K562 (cell line): ENCODE results near the gene SLC36A1. TPM values are rescaled to one million over a fixed set of nuclear protein-coding genes. Genes with fewer than 3 reads are reported as not detected.
A peak's percentile ranks its signal among the peaks of the same experiment; 100 is the strongest.

Experiments
- ATAC-seq: fragments of 200-7000 bp; cut with Tn5 transposase; 3 replicates; pipeline ENCODE4 v1.9.1; 2020; ENCODE audit warnings: moderate library complexity
- BruUV-seq: library from RNA; stranded (reverse); fragments of 400-500 nt; replicated peaks from 2 replicates; lab custom pipeline; 2021; lab: Mats Ljungman, UMichigan
- CTCF ChIA-PET: fragments of 300-600 bp; formaldehyde crosslinking; extraction: SDS; loops from one replicate; lab custom pipeline; 2021; ENCODE audit warnings: low intra/inter-chr PET ratio; lab: Yijun Ruan, JAX
- POLR2A ChIA-PET: fragments of 300-600, 350-650 bp; sonication (Branson Sonifier 250); formaldehyde crosslinking; extraction: SDS; loops from one replicate; lab custom pipeline; 2021; ENCODE audit warnings: antibody characterized with exemption, inconsistent platforms; lab: Yijun Ruan, JAX
- DNase-seq, 4 experiments: peaks; one replicate each; pipeline versions ENCODE4 v3.0.0 to v3.0.0-alpha.2; 2011 to 2018; ENCODE audit warnings: low spot score in 3 of 4, mixed read lengths in 3 of 4; ENCODE audit errors: extremely low read depth in 1 of 4
- FAIRE-seq: peaks from 2 replicates; lab custom pipeline; 2011; peaks lifted over from hg19 to GRCh38; lab: Jason Lieb, UNC
- H2AFZ ChIP-seq: 2 replicates; pipeline ENCODE4 v1.6.0; 2011; ENCODE audit warnings: low read depth, low read length, control low read depth, inconsistent platforms
- H3K27ac ChIP-seq: fragments of 200-600 bp; 3 replicates; pipeline ENCODE4 v1.8.0; 2011; ENCODE audit warnings: low read depth, mild to moderate bottlenecking, control low read depth, inconsistent platforms, low read length, moderate library complexity, mixed read lengths; ENCODE audit errors: extremely low read depth
- H3K27me3 ChIP-seq, 2 experiments: fragments of 300-600 bp in 1 of 2; 2 replicates in 1 of 2; 3 replicates in 1 of 2; pipeline versions ENCODE4 v1.6.0 to v1.8.0; 2011; ENCODE audit warnings: inconsistent platforms in 2 of 2, low read length in 2 of 2, mild to moderate bottlenecking in 1 of 2, mixed read lengths in 1 of 2, moderate library complexity in 1 of 2; ENCODE audit not compliant: control insufficient read depth in 2 of 2, insufficient read depth in 2 of 2
- H3K36me3 ChIP-seq: fragments of 300-600 bp; 3 replicates; pipeline ENCODE4 v1.8.0; 2011; ENCODE audit warnings: mild to moderate bottlenecking, low read length, inconsistent platforms; ENCODE audit not compliant: control insufficient read depth, insufficient read depth
- H3K4me1 ChIP-seq, 2 experiments: fragments of 200-600 bp in 1 of 2; replicated peaks in 1 of 2; 2 replicates in 1 of 2; 3 replicates in 1 of 2; pipeline versions ENCODE4 v1.5.1 to v1.8.0; 2011; ENCODE audit warnings: inconsistent platforms in 2 of 2, low read length in 2 of 2, mild to moderate bottlenecking in 1 of 2, mixed read lengths in 1 of 2, moderate library complexity in 1 of 2; ENCODE audit not compliant: control insufficient read depth in 2 of 2, insufficient read depth in 2 of 2
- H3K4me2 ChIP-seq: 2 replicates; pipeline ENCODE4 v1.6.1; 2011; ENCODE audit warnings: low read length, control low read depth, inconsistent platforms, mixed read lengths; ENCODE audit not compliant: insufficient read depth
- H3K4me3 ChIP-seq: fragments of 200-600 bp; sonication (generic), shearing (Covaris generic); 2 replicates; pipeline ENCODE4 v1.5.1; 2016; ENCODE audit warnings: control low read depth, inconsistent platforms
- H3K79me2 ChIP-seq: fragments of 200-600 bp; 3 replicates; pipeline ENCODE4 v1.8.0; 2011; ENCODE audit warnings: low read length, inconsistent platforms; ENCODE audit not compliant: control insufficient read depth, insufficient read depth
- H3K9ac ChIP-seq, 2 experiments: 2 replicates each; pipeline versions ENCODE4 v1.6.0 to v1.6.1; 2011; ENCODE audit warnings: low read depth in 2 of 2, low read length in 2 of 2, control low read depth in 1 of 2, inconsistent platforms in 1 of 2, mild to moderate bottlenecking in 1 of 2, mixed read lengths in 1 of 2; ENCODE audit not compliant: insufficient read depth in 1 of 2
- H3K9me1 ChIP-seq: one replicate; pipeline ENCODE4 v1.6.0; 2011; ENCODE audit warnings: inconsistent platforms, mild to moderate bottlenecking, low read length, moderate library complexity; ENCODE audit not compliant: control insufficient read depth, insufficient read depth
- H3K9me3 ChIP-seq: replicated peaks from 2 replicates; pipeline ENCODE4 v1.5.1; 2011; ENCODE audit warnings: low read depth, low read length, inconsistent platforms; ENCODE audit not compliant: control insufficient read depth, insufficient read depth
- H4K20me1 ChIP-seq: replicated peaks from 2 replicates; pipeline ENCODE4 v1.6.1; 2011; ENCODE audit warnings: low read length, inconsistent platforms, mixed read lengths; ENCODE audit not compliant: control insufficient read depth, insufficient read depth
- CBX3 ChIP-seq, 2 experiments: IDR thresholded peaks; 1 replicate in 1 of 2; 2 replicates in 1 of 2; pipeline ENCODE4 v1.6.1; 2012; ENCODE audit warnings: inconsistent platforms in 2 of 2, low read length in 2 of 2, borderline replicate concordance in 1 of 2, control low read depth in 1 of 2
- CGGBP1 ChIP-seq: fragments of 250-450 bp; sonication (Bioruptor Pico); IDR thresholded peaks from 2 replicates; pipeline ENCODE4 v1.9.0; 2021; ENCODE audit warnings: mild to moderate bottlenecking
- CREB3 ChIP-seq: fragments of 450-650 bp; conservative IDR thresholded peaks from 2 replicates; pipeline ENCODE4 v1.6.1; 2016; ENCODE audit warnings: missing genetic modification characterization, low read depth, mild to moderate bottlenecking, missing compliant biosample characterization, moderate library complexity
- CTCFL ChIP-seq: IDR thresholded peaks from 2 replicates; pipeline ENCODE4 v1.6.1; 2011; ENCODE audit warnings: borderline replicate concordance, low read depth, mild to moderate bottlenecking, moderate library complexity, low read length; ENCODE audit not compliant: insufficient read depth, poor library complexity, severe bottlenecking
- DDX20 ChIP-seq: fragments of 450-650 bp; IDR thresholded peaks from 2 replicates; pipeline ENCODE4 v1.6.1; 2016; ENCODE audit warnings: missing genetic modification characterization, low read depth, mild to moderate bottlenecking, missing compliant biosample characterization, moderate library complexity
- EGR1 ChIP-seq: fragments of 450-650 bp; conservative IDR thresholded peaks from 2 replicates; pipeline ENCODE4 v1.6.1; 2017; ENCODE audit warnings: mild to moderate bottlenecking
- ELF2 ChIP-seq: fragments of 250-450 bp; sonication (Bioruptor Pico); IDR thresholded peaks from 2 replicates; pipeline ENCODE4 v1.5.0; 2021; ENCODE audit warnings: mild to moderate bottlenecking
- FOSL1 ChIP-seq: fragments of 200-800 bp; sonication (Bioruptor generic); conservative IDR thresholded peaks from 2 replicates; pipeline ENCODE4 v1.6.1; 2016; ENCODE audit warnings: missing genetic modification characterization, missing compliant biosample characterization
- IRF1 ChIP-seq: sonication (generic); formaldehyde crosslinking; IDR thresholded peaks from 2 replicates; pipeline ENCODE4 v1.8.0; 2022; ENCODE audit warnings: missing genetic modification reagents, mild to moderate bottlenecking, borderline replicate concordance
- PCBP1 ChIP-seq: fragments of 200-400 bp; formaldehyde crosslinking; IDR thresholded peaks from 2 replicates; pipeline ENCODE4 v1.6.1; 2018; ENCODE audit warnings: mild to moderate bottlenecking, low read depth, low read length; ENCODE audit not compliant: poor library complexity, severe bottlenecking
- PREB ChIP-seq: sonication (generic); formaldehyde crosslinking; IDR thresholded peaks from 2 replicates; pipeline ENCODE4 v1.8.1; 2023; ENCODE audit warnings: mild to moderate bottlenecking, missing genetic modification reagents
- PYGO2 ChIP-seq: fragments of 450-650 bp; IDR thresholded peaks from 2 replicates; pipeline ENCODE4 v1.6.1; 2016; ENCODE audit warnings: mild to moderate bottlenecking, missing genetic modification characterization, moderate library complexity, missing compliant biosample characterization
- RCOR1 ChIP-seq, 2 experiments: IDR thresholded peaks; 2 replicates each; pipeline ENCODE4 v1.6.1; 2012; ENCODE audit warnings: low read depth in 2 of 2, low read length in 2 of 2, borderline replicate concordance in 1 of 2, improper control_type of control experiment in 1 of 2
- WGBS: fragments of 100-300 bp; shearing (Covaris generic); methylation state at CpG from one replicate; pipeline ENCODE4 v1.1.6; 2016; ENCODE audit warnings: low coverage, mixed read lengths; ENCODE audit not compliant: insufficient coverage; ENCODE audit errors: missing lambda C conversion rate; 5-methylcytosine and 5-hydroxymethylcytosine counted together
- in situ Hi-C: fragments of 300-500 bp; cut with MboI; formaldehyde crosslinking; loops from 4 replicates; pipeline ENCODE4 v1.15.0; 2018; ENCODE audit warnings: inconsistent platforms, mixed read lengths
- intact Hi-C: fragments of 100-400 bp; cut with micrococcal nuclease; formaldehyde crosslinking; loops from 2 replicates; pipeline ENCODE4 v1.14.2; 2022
- polyA plus RNA-seq, 8 experiments: library from polyadenylated mRNA; depleted of rRNA in 4 of 8; stranded (reverse) in 5 of 8; unstranded in 3 of 8; fragments of >200 nt; fragmentation: Nextera tagmentation in 2 of 8; fragmentation: Illumina TruSeq in 1 of 8; extraction: Ambion mirVana in 2 of 8; extraction: Trizol in 1 of 8; gene quantifications; 2 replicates each; pipeline versions ENCODE4 v1.2.1 to v1.2.3, GENCODE V29; 2011 to 2014; ENCODE audit warnings: inconsistent platforms in 1 of 8, missing spikeins in 1 of 8
- total RNA-seq, 7 experiments: library from RNA; depleted of rRNA in 6 of 7; stranded (reverse); fragments of >200 nt in 6 of 7; fragmentation: Illumina TruSeq in 2 of 7; extraction: Trizol in 2 of 7; gene quantifications; 2 replicates each; pipeline versions ENCODE4 v1.2.1 to v1.2.3, GENCODE V29; 2011 to 2021; ENCODE audit warnings: low replicate concordance in 1 of 7

Gene SLC36A1
- total and polyA plus RNA-seq, 9 of the 15 experiments (the other 6 are each of a cell fraction or from before 2014, with no cell fraction given) = 1.6 to 8.4 (median 4.6) TPM

GRCh38 chr5:151406322-151406947 is 41.0 kb upstream of the SLC36A1 start:
- Histone ChIP-seq H3K9me3 (0 out of 2 replicates have a peak, but pooled peaks cover 1% of the 10 kb centered on the region), H3K9me1 (no peaks in the 10 kb centered on the region), H3K27me3 (peaks cover 0 to 4% of the 10 kb centered on the region in 2 experiments; a peak in 1 of 5 replicates), H4K20me1 (no peaks in the 10 kb centered on the region), H3K4me3 (no peak overlapping the region), H3K27ac (no peak overlapping the region), H3K9ac (no peak overlapping the region), H3K79me2 (no peaks in the 10 kb centered on the region), H2AFZ (peak overlapping the region; percentile 83), H3K4me2 (peak overlapping the region; percentile 63), H3K36me3 (no peaks in the 10 kb centered on the region), H3K4me1 (no peaks in the 10 kb centered on the region; a peak in 1 of 5 replicates)
- WGBS = 8% methylated on average over 6 of the region's 8 CpGs
- peak; percentile 94 for ATAC-seq
- DNase-seq = peak; percentile 19 to 58 (median 38)
- in situ Hi-C loops (no loop called here), intact Hi-C loops (no loop called here)
- peak; percentile 69 for FAIRE-seq
- CTCF ChIA-PET = no interaction called here
- POLR2A ChIA-PET = no interaction called here
- no TSS peak for BruUV-seq
- no peak for TF ChIP-seq CREB3 (tag)
- TF ChIP-seq FOSL1 (tag) = no peak
- TF ChIP-seq IRF1 = no peak
- TF ChIP-seq EGR1 = no peak
- peak; percentile 56 for TF ChIP-seq CTCFL
- 0 out of 2 replicates have a peak, but pooled peaks have one; percentile 54 for TF ChIP-seq PREB (CRISPR knock-in tag)
- TF ChIP-seq RCOR1 (IDR thresholded peaks at IDR 0.05; ENCODE audit: borderline replicate concordance in 1 of 2, low read depth in 2 of 2, low read length in 2 of 2) = no peak
- no peak for TF ChIP-seq ELF2 (CRISPR knock-in tag)
- no peak for TF ChIP-seq PCBP1
- TF ChIP-seq CBX3 (IDR thresholded peaks at IDR 0.05; ENCODE audit: borderline replicate concordance in 1 of 2, low read length in 2 of 2) = 0 out of 3 replicates have a peak, but pooled peaks of 1 of the 2 experiments have one; percentile 29
- no peak for TF ChIP-seq CGGBP1 (CRISPR knock-in tag)
- no peak for TF ChIP-seq DDX20 (tag)
- no peak for TF ChIP-seq PYGO2
